Thyroid gland (tissue), 4 donors: Measurements from ENCODE around the gene KLK5. TPM values are rescaled to one million over a fixed set of nuclear protein-coding genes. Genes with fewer than 3 reads are reported as not detected.

ENCODE experiments used
- DNase-seq, 2 donors: peaks; one replicate each; pipeline ENCODE4 v3.0.0-alpha.2; 2019
- H3K27ac ChIP-seq, 3 donors: fragments of 200-600 bp; sonication (generic); 1 replicate in 2 of 3; 2 replicates in 1 of 3; pipeline ENCODE4 v1.5.1; 2016 to 2019; ENCODE audit warnings: mild to moderate bottlenecking in 1 of 3, moderate library complexity in 1 of 3
- H3K27me3 ChIP-seq: fragments of 200-600 bp; sonication (generic); one replicate; pipeline ENCODE4 v1.5.1; 2019
- H3K36me3 ChIP-seq, 2 donors: fragments of 200-600 bp; sonication (generic); one replicate each; pipeline ENCODE4 v1.5.1; 2016 to 2019
- H3K4me1 ChIP-seq, 2 donors: fragments of 200-600 bp; sonication (generic); one replicate each; pipeline ENCODE4 v1.5.1; 2017 to 2019
- H3K4me3 ChIP-seq, 3 donors: fragments of 200-600 bp; sonication (generic); replicated peaks in 1 of 3; 1 replicate in 2 of 3; 2 replicates in 1 of 3; pipeline ENCODE4 v1.5.1; 2016; ENCODE audit warnings: mild to moderate bottlenecking in 1 of 3
- H3K9me3 ChIP-seq: fragments of 200-600 bp; sonication (generic); one replicate; pipeline ENCODE4 v1.5.1; 2017
- POLR2A ChIP-seq, 2 donors: fragments of 450-650 bp; IDR thresholded peaks; one replicate each; pipeline ENCODE4 v1.6.1; 2017; ENCODE audit warnings: antibody characterized with exemption in 2 of 2, mild to moderate bottlenecking in 2 of 2, moderate library complexity in 1 of 2
- WGBS, 2 donors: methylation state at CpG; one replicate each; pipeline ENCODE4 v1.1.5; 2017; 5-methylcytosine and 5-hydroxymethylcytosine counted together
- intact Hi-C: fragments of 100-400 bp; cut with DNase I; formaldehyde crosslinking; loops from one replicate; pipeline ENCODE4 v1.15.1; 2023
- total RNA-seq, 4 donors: library from RNA; depleted of rRNA; stranded (reverse); fragments of >200 nt; gene quantifications; one replicate each; pipeline ENCODE4 v1.2.3, GENCODE V29; 2016
- TF ChIP-seq, protein P1 (sequence below), 6 experiments: fragments of 200-600 bp in 3 of 6; fragments of 450-650 bp in 3 of 6; sonication (generic) in 3 of 6; IDR thresholded peaks; one replicate each; pipeline ENCODE4 v1.5.1; 2016 to 2019; ENCODE audit warnings: antibody characterized with exemption in 6 of 6, mild to moderate bottlenecking in 2 of 6, inconsistent platforms in 1 of 6, moderate library complexity in 1 of 6

KLK5 gene
- total RNA-seq, 4 donors from 2014 or later: 0.44 TPM; not detected in 3

DNA sequence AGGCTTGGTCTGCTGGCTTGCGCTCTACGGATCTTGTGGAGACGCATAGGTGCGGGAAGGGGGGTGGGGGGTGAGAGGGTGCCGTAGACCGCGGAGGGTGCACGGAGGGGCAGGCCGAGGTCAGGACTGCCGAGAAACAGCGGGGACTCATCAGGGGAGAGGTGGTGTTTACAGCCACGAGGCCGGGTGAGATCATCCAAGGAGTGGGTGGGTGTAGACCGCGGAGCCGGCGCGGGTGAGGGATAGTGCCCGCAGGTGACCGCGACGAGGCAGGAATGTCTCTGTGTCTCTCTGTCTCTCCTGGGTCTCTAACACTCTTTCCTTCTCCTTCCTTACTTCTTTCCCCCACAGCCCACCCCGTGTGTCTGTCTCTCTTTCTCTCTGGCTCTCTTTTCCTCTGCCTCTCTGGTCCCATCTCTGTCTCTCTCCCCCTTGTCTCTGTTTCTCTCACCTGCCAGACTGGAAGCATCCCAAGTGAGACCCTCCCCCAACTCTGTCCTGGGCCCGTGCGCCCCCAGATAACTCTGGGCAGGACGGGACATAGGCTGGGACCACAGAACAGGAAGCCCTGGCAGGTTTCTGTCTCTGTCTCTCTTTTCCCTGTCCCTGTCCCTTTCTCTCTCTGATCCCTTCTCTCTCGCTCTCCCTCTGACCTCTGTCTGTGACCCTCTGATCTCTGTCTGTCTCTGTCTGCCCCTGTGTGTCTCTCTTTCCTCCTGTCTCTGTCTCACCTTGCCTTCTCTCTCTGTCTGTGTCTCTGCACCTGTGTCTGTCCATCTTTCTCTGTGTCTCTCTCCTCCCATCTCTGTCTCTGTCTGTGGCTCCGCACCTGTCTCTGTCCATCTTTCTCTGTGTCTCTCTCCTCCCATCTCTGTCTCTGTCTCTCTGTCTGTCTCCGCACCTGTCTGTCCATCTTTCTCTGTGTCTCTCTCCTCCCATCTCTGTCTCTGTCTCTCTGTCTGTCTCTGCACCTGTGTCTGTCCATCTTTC, 39.8 kb downstream of the KLK5 start:
- Histone ChIP-seq H3K27ac (no peak overlapping the region), H3K27me3 (no peaks in the 10 kb centered on the region), H3K4me3 (no peak overlapping the region), H3K4me1 (peaks cover 6 to 12% of the 10 kb centered on the region in 2 donors), H3K36me3 (no peaks in the 10 kb centered on the region), H3K9me3 (no peaks in the 10 kb centered on the region)
- WGBS, 2 donors: 10 to 12% methylated on average over 21 to 29 of the region's 29 CpGs
- TF ChIP-seq, protein P1, sequence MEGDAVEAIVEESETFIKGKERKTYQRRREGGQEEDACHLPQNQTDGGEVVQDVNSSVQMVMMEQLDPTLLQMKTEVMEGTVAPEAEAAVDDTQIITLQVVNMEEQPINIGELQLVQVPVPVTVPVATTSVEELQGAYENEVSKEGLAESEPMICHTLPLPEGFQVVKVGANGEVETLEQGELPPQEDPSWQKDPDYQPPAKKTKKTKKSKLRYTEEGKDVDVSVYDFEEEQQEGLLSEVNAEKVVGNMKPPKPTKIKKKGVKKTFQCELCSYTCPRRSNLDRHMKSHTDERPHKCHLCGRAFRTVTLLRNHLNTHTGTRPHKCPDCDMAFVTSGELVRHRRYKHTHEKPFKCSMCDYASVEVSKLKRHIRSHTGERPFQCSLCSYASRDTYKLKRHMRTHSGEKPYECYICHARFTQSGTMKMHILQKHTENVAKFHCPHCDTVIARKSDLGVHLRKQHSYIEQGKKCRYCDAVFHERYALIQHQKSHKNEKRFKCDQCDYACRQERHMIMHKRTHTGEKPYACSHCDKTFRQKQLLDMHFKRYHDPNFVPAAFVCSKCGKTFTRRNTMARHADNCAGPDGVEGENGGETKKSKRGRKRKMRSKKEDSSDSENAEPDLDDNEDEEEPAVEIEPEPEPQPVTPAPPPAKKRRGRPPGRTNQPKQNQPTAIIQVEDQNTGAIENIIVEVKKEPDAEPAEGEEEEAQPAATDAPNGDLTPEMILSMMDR (IDR thresholded peaks at IDR 0.05): no peak
- TF ChIP-seq POLR2A (IDR thresholded peaks at IDR 0.05): no peak
- intact Hi-C loops: no loop called here
- DNase-seq: no peak

DNA sequence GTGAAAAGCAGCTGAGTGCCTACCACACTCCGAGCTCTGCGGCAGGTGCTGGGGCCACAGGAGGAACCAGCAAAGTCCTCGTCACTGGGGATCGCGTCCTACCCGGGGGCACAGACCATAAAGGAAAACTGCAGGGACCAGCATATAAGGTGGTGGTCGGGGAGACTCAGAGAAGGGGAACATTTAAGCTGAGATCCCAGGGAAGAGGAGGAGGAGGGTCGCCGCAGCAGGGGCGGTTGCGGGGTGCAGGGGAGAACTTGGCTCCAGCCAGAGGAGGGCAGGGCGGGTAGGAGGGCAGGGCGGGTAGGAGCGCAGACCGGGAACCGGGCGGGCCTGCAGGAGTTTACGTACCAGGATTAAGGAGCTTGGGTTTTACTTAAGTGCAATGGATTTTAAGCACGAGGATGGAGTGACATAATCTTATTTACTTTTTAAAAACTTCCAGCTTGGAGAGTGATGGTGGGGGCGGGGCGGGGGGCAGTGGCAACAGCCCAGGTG, 40.7 kb downstream of the KLK5 start:
- Histone ChIP-seq H3K27ac (no peak overlapping the region), H3K4me3 (no peak overlapping the region), H3K27me3 (no peaks in the 10 kb centered on the region), H3K36me3 (no peaks in the 10 kb centered on the region), H3K4me1 (peaks cover 6 to 12% of the 10 kb centered on the region in 2 donors), H3K9me3 (no peaks in the 10 kb centered on the region)
- TF ChIP-seq, protein P1 (IDR thresholded peaks at IDR 0.05): no peak
- whole genome bisulfite sequencing, 2 donors: 17 to 18% methylated on average over 21 of the region's 21 CpGs
- no peak for DNase-seq
- intact Hi-C loops: no loop called here

- Histone ChIP-seq H3K9me3 (no peaks in the 10 kb centered on the region), H3K27me3 (no peaks in the 10 kb centered on the region), H3K27ac (no peak within 1 kb of the TSS), H3K4me1 (peaks cover 6 to 12% of the 10 kb centered on the region in 2 donors), H3K4me3 (no peak within 1 kb of the TSS), H3K36me3 (no peaks in the 10 kb centered on the region)
- WGBS, 2 donors: 64 to 75% methylated on average over 9 of the region's 9 CpGs
- DNase-seq: no peak
- TF ChIP-seq POLR2A (IDR thresholded peaks at IDR 0.05): no peak
- TF ChIP-seq, protein P1 (IDR thresholded peaks at IDR 0.05): no peak
- intact Hi-C loops: no loop called here
Observed at GRCh38 chr19:50911206-50912101, 41.4 kb downstream of the KLK5 start, which contains the start of gene KLK4. Gene KLK4, minus strand, starts transcription at chr19:50911395. Its CDS starts 657 bp downstream, at chr19:50910738.

DNA sequence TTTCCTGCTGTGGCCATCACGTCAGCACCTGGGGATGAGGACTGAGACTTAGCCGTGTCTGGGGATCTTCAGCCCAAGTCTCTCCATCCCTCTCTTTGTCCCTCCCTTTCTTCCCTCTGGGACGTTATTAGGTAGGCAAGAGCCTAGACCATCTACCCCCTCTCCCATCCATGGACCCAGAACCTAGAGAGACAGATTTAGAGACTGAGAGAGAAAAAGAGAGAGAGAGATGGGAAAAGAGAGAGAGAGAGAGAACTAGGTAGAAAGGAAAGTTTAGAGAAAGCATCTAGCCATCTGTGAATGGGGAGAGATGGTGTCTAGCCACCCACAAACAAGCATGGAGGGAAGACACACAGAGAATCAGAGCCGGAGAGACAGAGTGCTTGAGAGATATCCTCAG, 42.1 kb downstream of the KLK5 start:
- no peaks in the 10 kb centered on the region for H3K36me3 ChIP-seq
- DNase-seq: no peak
- H3K9me3 ChIP-seq: no peaks in the 10 kb centered on the region
- no peak overlapping the region for H3K4me3 ChIP-seq
- no peaks in the 10 kb centered on the region for H3K27me3 ChIP-seq
- intact Hi-C loops: no loop called here
- H3K27ac ChIP-seq: no peak overlapping the region
- peaks cover 6 to 12% of the 10 kb centered on the region in 2 donors for H3K4me1 ChIP-seq
- no peak for TF ChIP-seq POLR2A (IDR thresholded peaks at IDR 0.05)
- TF ChIP-seq, protein P1 (IDR thresholded peaks at IDR 0.05): no peak
- 57 to 67% methylated on average over 4 of the region's 4 CpGs for WGBS, 2 donors
